ENCODE measurements around the gene FTCD. TPM values are rescaled to one million over a fixed set of nuclear protein-coding genes. Genes with fewer than 3 reads are reported as not detected.

FTCD gene
- total and polyA plus RNA-seq, 9 of the 15 experiments (the other 6 are each of a cell fraction or from before 2014, with no cell fraction given) = 0.11 to 1.6 (median 0.67) TPM; not detected in 5

DNA sequence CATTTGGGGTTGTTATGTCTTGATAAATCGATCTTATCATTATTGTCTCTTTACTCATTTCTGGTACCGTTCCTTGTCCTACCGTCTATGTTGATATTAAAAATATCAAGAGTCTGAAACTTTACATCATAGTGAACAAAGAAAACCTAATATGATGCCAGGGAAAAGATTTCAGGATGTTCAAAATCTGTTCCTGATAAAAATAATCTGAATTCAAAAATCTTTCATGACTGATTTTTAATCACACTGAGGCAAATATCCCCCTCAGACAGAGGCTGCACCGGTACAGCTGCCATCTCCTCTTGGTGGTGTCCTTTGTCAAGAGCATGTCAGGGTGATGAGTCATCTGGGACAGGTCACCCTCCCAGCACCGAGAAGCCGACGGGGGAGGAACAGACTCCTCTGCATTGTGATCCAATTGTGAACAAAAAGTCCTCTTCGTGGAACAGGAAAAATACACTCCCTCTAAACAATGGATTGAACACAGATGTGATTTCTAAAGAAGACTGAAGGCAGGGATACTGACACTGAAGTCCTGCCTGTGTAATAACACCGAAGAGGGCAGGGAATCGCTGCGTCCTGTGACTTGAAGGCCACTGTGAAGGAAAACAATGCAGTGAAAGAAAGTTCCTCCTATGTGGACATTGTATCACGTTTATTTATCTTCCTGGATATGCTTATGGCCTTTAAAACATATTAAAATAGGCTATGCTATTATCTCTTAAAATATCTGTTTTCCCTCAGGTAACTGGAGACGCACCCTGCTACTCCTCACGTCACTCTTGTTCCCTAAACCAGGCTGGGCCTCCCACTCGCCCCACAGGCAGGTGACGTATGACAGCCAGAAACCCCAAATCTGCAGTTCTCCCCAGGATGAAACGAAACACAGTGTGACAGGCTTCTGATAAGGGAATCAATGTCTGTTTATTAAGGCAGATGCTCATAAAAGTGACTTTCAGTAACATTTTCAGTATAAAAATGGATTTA is 33.1 kb upstream of the FTCD start (continued):
- peak; percentile 70 for TF ChIP-seq TEAD4 (IDR thresholded peaks at IDR 0.05; ENCODE audit: low read length)
- no peak for TF ChIP-seq TEAD4 (CRISPR knock-in tag; IDR thresholded peaks at IDR 0.05; ENCODE audit: borderline replicate concordance)
- peak in 1 of 2 experiments; percentile 50; a peak in 2 of 4 replicates for TF ChIP-seq FOXK2 (conservative IDR thresholded peaks at IDR 0.05 in 1 of 2, IDR thresholded peaks at IDR 0.05 in 1 of 2; ENCODE audit: low read depth in 2 of 2)
- peak; percentile 82 for TF ChIP-seq ARID1B (IDR thresholded peaks at IDR 0.05)
- TF ChIP-seq, protein P1, sequence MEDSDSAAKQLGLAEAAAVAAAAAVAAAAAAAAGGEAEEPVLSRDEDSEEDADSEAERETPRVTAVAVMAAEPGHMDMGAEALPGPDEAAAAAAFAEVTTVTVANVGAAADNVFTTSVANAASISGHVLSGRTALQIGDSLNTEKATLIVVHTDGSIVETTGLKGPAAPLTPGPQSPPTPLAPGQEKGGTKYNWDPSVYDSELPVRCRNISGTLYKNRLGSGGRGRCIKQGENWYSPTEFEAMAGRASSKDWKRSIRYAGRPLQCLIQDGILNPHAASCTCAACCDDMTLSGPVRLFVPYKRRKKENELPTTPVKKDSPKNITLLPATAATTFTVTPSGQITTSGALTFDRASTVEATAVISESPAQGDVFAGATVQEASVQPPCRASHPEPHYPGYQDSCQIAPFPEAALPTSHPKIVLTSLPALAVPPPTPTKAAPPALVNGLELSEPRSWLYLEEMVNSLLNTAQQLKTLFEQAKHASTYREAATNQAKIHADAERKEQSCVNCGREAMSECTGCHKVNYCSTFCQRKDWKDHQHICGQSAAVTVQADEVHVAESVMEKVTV (CRISPR knock-in tag; IDR thresholded peaks at IDR 0.05) = peak; percentile 35; the same call in 1 of the 2 replicates
- peak; percentile 59; the same call in 1 of the 2 replicates for TF ChIP-seq LEF1 (IDR thresholded peaks at IDR 0.05)
- TF ChIP-seq MAZ (CRISPR knock-in tag; conservative IDR thresholded peaks at IDR 0.05 in 1 of 2, IDR thresholded peaks at IDR 0.05 in 1 of 2) = 0 out of 4 replicates have a peak, but pooled peaks of 1 of the 2 experiments have one; percentile 35
- TF ChIP-seq, protein P2, sequence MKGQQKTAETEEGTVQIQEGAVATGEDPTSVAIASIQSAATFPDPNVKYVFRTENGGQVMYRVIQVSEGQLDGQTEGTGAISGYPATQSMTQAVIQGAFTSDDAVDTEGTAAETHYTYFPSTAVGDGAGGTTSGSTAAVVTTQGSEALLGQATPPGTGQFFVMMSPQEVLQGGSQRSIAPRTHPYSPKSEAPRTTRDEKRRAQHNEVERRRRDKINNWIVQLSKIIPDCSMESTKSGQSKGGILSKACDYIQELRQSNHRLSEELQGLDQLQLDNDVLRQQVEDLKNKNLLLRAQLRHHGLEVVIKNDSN (CRISPR knock-in tag; IDR thresholded peaks at IDR 0.05) = no peak
- TF ChIP-seq, protein P3, sequence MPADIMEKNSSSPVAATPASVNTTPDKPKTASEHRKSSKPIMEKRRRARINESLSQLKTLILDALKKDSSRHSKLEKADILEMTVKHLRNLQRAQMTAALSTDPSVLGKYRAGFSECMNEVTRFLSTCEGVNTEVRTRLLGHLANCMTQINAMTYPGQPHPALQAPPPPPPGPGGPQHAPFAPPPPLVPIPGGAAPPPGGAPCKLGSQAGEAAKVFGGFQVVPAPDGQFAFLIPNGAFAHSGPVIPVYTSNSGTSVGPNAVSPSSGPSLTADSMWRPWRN (IDR thresholded peaks at IDR 0.05; ENCODE audit: low read depth) = peak; percentile 30; the same call in 1 of the 2 replicates
- no peak for TF ChIP-seq TFAM (CRISPR knock-in tag; conservative IDR thresholded peaks at IDR 0.05)
- TF ChIP-seq SIRT6 (IDR thresholded peaks at IDR 0.05; ENCODE audit: low read depth, low read length) = no peak
- TF ChIP-seq, protein P4, sequence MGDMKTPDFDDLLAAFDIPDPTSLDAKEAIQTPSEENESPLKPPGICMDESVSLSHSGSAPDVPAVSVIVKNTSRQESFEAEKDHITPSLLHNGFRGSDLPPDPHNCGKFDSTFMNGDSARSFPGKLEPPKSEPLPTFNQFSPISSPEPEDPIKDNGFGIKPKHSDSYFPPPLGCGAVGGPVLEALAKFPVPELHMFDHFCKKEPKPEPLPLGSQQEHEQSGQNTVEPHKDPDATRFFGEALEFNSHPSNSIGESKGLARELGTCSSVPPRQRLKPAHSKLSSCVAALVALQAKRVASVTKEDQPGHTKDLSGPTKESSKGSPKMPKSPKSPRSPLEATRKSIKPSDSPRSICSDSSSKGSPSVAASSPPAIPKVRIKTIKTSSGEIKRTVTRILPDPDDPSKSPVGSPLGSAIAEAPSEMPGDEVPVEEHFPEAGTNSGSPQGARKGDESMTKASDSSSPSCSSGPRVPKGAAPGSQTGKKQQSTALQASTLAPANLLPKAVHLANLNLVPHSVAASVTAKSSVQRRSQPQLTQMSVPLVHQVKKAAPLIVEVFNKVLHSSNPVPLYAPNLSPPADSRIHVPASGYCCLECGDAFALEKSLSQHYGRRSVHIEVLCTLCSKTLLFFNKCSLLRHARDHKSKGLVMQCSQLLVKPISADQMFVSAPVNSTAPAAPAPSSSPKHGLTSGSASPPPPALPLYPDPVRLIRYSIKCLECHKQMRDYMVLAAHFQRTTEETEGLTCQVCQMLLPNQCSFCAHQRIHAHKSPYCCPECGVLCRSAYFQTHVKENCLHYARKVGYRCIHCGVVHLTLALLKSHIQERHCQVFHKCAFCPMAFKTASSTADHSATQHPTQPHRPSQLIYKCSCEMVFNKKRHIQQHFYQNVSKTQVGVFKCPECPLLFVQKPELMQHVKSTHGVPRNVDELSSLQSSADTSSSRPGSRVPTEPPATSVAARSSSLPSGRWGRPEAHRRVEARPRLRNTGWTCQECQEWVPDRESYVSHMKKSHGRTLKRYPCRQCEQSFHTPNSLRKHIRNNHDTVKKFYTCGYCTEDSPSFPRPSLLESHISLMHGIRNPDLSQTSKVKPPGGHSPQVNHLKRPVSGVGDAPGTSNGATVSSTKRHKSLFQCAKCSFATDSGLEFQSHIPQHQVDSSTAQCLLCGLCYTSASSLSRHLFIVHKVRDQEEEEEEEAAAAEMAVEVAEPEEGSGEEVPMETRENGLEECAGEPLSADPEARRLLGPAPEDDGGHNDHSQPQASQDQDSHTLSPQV (IDR thresholded peaks at IDR 0.05) = 0 out of 2 replicates have a peak, but pooled peaks have one; percentile 29
- no peak for TF ChIP-seq TCFL5 (CRISPR knock-in tag; conservative IDR thresholded peaks at IDR 0.05)
- peak; percentile 26 for TF ChIP-seq HDAC3 (IDR thresholded peaks at IDR 0.05; ENCODE audit: borderline replicate concordance, partially characterized antibody)
- TF ChIP-seq NRF1 (conservative IDR thresholded peaks at IDR 0.05 in 1 of 2, IDR thresholded peaks at IDR 0.05 in 1 of 2) = peak; percentile 33 to 41; a peak in 3 of 4 replicates
